GM21528 (cell line): ENCODE results near the gene MMP24.
"Not testable (repeated sequence)": the region's sequence is repeated elsewhere in the genome, so short reads cannot be mapped to it uniquely, and the experiment has no call there.

Source experiments
- ATAC-seq: cut with Tn5 transposase; IDR thresholded peaks from one replicate; pipeline ENCODE4 v1.9.1; 2021; ENCODE audit warnings: mild to moderate bottlenecking, moderate library complexity; ENCODE audit not compliant: unreplicated experiment, low FRiP score

MMP24 gene

DNA sequence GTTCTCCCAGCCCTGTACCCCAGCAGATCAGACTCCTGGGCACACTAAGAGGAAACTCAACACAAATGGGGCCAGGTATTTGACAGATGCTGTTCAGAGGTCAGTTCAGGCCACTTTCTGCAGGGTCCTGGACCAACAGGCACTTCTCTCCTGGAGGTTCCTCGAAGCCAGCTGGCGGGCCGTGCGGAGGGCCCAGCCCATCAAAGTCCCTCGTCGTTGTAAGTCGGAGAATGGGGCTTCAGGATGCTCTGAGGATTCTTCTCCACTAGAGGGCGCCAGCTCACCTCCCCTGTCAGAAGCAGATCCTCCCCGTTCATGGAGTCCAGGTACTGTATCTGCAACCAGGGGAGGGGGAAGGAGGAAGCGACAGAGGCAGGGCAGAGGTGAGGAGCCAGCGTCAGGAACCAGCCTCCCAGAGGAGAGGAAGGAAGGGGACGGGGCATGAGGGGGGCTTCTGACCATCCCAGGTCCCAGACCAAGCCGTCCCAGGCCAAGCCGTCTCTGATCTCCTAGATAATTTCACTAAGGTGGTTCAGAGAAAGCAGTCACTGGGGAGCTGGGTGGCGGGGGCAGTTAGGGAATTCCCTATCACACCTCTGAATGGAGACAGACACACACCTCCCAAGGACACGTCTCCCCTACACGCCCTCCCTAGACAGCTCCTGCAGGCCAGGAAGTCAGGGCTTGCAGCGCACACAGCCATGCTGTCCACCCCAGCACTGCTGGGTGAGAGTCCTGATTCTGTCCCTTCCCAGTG is 77.4 kb downstream of the MMP24 start:
- ATAC-seq = no peak

DNA sequence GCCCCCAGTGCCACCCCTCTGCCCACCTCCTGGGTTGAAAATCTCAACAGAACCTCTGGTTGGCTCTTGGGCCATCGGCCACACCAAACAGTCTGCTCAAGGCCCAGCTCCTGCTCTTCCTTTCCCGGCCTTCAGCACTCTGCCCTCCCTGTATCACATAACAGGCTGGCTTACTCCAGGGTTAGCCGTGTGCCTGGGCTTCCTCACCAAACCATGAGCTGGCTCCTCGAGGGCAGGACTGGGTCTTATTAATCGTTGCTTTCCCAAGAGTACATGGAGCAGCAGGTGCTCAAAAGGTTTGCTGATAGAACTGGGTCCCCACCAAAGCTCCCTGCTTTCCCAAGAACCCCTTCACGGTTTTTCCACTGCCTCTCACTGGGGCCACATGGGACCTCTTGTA is 78.5 kb downstream of the MMP24 start:
- no peak for ATAC-seq

DNA sequence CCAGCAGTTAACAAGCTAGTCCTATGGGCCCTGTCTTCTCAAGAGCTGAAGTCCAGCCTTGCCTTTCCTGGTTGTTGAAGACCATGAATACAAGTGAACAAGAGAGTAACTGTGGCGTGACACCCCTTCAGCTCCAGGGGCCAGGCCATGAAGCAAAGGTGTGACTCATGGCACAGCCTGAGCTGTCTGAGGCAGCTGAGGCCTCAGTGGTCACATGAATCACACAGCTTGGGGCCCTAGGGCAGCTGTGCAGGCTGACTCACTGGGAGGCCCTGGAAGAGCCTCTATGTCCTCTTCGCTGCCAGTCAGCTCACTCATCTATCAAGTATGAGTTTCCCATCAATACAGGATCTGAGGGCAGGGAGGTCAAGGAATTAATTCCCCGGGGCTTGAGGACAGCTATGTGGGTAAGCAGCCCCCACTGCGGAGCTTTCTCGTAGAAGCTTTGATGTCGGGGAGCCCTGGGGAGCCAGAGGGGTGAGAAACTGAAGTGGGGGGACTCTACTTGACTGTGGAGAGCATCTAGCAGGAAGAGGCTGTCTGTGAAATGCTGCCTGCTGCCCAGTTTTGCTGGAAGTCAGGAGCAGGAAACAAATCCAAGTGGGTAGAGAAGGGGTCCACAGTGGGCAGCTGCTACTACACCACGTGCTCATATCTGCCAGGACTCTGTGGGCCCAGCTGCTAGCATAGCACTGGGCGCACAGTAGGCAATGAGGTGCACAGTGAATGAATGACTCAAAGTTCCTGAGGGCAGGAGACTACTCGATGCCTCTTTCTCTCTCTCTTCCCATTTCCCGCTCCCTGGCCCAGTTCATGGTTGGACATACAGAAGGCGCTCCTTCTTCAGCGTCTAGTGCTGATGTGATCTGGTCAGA is 79.4 kb downstream of the MMP24 start:
- ATAC-seq = no peak

DNA sequence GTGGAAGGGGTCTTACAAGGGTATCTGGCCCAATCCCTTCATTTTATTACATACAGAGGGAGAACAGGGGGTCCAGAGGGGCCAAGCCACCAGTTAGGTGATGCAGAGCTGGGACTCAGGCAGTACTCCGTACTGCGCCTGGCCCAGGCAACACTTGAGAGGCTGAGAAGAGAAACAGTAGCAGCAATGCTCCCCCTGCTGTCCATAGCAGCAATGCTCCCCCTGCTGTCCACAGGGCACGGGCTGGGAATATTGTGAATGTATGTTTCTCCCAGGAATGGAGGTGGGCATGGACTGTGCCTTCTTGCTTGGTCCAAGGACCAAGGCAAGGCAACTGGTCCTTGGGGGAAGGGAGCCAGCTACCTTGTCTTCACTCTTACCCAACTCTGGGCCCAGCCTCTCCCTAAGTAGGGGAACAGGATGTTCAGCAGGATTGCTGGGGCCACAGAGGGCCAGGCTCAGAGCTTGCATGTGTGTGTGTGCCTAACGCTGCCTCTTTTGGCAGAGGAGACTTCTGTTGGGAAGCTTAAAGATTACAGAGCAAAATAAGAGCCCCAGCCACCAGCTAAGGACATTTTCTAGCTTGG is 80.5 kb downstream of the MMP24 start:
- no peak for ATAC-seq

- ATAC-seq = no peak
These were observed 81.5 kb downstream of the MMP24 start for GRCh38 chr20:35307666-35308653.

- no peak for ATAC-seq
These were observed 84.9 kb downstream of the MMP24 start for GRCh38 chr20:35311409-35311808.

GRCh38 chr20:35311822-35312221 is 85.3 kb downstream of the MMP24 start:
- ATAC-seq = no peak

DNA sequence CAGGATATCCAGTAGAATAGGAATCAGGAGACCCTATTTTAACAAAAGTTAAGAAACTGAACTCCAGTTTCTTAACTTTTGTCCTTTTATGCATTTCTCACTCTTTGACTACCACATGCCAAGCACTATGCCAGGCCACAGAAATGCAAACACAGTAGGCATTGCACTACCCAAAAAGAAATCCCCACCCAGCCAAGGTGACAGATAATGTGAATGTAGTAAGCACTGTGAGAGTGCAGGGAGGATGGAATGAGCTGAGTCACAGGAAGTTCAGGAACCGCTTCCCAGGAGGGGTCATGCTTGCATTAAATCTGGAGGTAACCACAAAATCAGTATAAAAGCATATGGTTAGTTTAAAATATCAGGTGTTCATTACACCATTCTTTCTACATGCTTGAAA is 85.8 kb downstream of the MMP24 start:
- ATAC-seq = no peak

GRCh38 chr20:35314816-35315631 is 88.5 kb downstream of the MMP24 start:
- ATAC-seq = no peak

GRCh38 chr20:35315632-35316020 is 89.1 kb downstream of the MMP24 start:
- not testable (repeated sequence) for ATAC-seq

- ATAC-seq = no peak
These were observed 89.6 kb downstream of the MMP24 start for GRCh38 chr20:35316086-35316485.

DNA sequence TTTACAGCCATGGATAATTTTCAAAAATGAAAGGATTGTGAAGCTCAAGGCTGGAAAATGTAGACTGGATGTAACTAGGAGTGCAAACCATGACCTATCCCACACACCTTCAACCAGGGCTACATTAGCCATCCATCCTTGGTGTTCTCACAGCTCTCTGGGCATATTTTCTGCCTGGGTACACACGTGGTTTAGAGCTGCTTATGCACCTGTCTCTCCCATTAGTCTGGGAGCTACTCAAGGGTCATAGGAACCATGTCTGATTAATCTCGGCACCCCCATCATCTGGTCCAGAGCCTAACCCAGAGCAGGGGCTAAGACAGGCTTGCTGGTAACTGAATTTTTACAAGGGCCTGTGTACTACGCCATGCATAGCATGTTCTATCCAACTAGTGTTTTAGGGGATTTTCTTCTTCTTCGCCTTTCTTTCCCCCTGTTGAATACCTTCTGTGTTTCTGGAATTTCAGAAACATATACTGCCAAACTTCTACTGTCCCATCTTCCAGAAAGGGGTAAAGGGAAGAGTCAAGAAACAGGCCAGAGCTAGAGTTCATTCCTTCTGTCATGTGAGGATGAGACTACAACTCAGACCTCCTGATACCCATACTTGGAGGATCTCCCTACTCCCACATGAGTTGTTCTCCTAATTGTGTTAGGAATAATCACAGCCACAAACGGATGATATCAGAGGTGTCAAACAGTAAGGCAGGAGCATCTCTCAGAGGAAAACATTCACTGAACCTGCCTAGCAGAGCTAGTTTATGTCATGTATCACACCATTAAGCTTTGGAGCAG is 91.1 kb downstream of the MMP24 start:
- ATAC-seq = no peak

DNA sequence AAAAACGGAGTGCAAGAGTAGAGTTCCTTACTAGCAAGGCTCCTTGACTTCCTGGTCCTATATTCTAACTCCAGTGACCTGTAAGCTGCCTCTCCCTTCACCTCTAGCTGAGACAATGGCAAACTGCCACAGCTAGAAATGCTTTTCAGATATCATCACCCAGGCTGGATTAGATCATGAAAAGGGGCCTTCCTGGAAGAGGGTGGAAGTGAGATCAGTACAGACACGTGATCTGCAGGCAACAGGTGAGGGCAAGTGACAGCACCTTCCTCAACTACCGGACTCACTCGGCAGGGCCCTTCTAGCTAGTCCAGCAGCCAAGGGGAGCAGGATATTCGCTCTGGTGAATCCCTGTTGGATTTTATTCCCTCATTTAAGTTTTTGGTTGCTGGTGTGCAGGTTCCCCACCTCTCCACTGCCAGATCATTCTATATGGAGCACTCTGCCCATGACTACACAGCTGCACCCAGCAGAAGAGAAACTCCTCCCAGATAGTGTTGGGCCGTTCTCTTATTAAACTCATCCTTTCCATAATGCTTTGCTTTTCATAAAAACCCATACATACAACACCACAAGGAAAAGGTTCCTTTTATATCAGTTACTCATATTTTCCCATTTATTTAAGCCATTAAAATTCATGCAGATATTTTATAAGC is 92.1 kb downstream of the MMP24 start:
- no peak for ATAC-seq

- ATAC-seq = no peak
These were observed 92.8 kb downstream of the MMP24 start for GRCh38 chr20:35319192-35319870.

GRCh38 chr20:35319871-35320197 is 93.3 kb downstream of the MMP24 start:
- no peak for ATAC-seq

GRCh38 chr20:35320396-35321126 is 94.1 kb downstream of the MMP24 start:
- no peak for ATAC-seq

GRCh38 chr20:35325401-35325800 is 98.9 kb downstream of the MMP24 start:
- ATAC-seq = no peak
